H4 (cell line): ENCODE results near the gene CLCN6. TPM values are rescaled to one million over a fixed set of nuclear protein-coding genes. Genes with fewer than 3 reads are reported as not detected.

Source experiments
- DNase-seq: peaks from one replicate; pipeline ENCODE4 v3.0.0-alpha.2; 2015; ENCODE audit warnings: low spot score
- total RNA-seq: library from RNA; depleted of rRNA; stranded (reverse); fragments of >200 nt; shearing (Covaris generic); gene quantifications from 2 replicates; pipeline ENCODE4 v1.2.3, GENCODE V29; 2014; rRNA removed

Gene CLCN6, protein sequence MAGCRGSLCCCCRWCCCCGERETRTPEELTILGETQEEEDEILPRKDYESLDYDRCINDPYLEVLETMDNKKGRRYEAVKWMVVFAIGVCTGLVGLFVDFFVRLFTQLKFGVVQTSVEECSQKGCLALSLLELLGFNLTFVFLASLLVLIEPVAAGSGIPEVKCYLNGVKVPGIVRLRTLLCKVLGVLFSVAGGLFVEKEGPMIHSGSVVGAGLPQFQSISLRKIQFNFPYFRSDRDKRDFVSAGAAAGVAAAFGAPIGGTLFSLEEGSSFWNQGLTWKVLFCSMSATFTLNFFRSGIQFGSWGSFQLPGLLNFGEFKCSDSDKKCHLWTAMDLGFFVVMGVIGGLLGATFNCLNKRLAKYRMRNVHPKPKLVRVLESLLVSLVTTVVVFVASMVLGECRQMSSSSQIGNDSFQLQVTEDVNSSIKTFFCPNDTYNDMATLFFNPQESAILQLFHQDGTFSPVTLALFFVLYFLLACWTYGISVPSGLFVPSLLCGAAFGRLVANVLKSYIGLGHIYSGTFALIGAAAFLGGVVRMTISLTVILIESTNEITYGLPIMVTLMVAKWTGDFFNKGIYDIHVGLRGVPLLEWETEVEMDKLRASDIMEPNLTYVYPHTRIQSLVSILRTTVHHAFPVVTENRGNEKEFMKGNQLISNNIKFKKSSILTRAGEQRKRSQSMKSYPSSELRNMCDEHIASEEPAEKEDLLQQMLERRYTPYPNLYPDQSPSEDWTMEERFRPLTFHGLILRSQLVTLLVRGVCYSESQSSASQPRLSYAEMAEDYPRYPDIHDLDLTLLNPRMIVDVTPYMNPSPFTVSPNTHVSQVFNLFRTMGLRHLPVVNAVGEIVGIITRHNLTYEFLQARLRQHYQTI
- 1.8 and 4.4 TPM in 2 replicates for total RNA-seq

DNA sequence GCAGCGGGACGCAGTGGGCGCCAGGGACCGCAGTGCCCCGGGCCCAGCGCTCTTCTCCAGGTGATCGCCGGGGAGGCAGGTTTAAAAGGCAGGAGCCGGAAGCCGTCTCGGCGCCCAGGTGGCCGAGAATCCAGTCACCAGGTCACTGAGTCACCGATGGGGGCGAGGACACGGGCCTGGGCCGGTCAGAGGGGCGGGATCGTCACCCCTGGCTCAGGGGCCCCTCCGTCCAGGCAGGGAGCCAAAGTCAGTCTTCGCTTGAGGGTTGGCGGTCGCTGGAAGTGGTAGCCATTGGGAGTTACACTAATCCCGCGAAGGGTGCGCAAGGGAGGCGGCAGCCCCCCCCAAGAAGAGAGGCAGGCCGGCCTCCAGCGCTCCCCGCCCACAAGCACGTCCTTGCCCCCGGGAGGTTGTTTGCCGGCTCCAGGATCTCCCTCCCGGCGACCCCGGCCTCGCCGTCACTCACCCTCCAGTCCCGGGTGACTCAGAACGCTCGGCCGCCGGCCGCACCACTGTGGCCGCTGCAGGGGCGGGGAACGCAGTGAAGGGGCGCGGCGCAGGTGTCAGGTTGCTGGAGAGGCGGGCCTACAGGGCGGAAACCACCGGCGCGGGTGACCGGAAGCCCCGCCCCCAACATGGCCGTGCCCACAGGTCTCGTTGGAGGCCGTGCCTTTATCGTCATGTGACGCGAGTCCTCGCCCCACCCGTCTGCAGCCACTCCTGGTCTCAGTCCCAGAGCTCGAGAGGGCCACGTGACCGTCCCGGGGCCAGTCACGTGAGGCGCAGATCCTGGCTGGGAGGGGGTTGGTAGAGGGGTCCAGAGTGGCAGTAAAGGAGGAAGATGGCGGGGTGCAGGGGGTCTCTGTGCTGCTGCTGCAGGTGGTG, at the start of gene CLCN6, which contains the start of gene MTHFR:
CLCN6 (plus strand) TSS at position 770 of the 885 bp plus-strand sequence; CDS start at position 842, 72 bp downstream.
MTHFR (minus strand) TSS at position 543 of the 885 bp plus-strand sequence. CDS start 2,848 bp downstream, outside the sequence.
- peak; percentile 99 for DNase-seq

DNA sequence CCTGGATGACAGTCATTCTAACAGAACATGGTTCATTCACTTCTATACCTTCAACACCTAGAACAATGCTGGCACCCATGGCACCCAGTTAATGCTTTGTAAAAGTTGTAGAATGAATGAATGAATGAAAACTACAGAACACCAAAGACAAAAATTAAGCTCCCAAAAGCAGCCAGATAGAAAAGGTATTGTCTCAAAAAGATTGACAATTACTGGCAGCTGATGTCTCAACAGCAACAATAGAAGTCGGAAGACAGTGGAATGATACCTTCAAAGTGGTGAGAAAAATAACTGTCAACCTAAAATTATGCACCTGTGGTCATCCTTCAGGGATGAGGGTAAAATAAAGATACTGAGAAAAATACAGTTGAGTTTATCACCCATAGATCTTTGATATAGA, 48.9 kb upstream of the CLCN6 start:
- no peak for DNase-seq

DNA sequence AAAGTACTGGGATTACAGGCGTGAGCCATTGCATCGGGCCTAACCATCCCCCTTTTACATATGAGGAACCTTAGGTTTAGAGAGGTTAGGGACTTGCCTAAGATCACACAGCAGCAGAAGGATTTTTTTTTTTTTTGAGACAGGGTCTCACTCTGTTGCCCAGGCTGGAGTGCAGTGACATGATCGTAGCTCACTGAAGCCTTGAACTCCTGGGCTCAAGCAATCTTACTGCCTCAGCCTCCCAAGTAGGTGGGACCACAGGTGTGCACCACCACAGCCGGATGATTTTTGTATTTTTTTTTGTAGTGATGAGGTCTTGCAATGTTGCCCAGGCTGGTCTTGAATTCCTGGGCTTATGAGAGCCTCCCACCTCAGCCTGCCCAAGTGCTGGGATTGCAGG, 46.2 kb upstream of the CLCN6 start:
- DNase-seq = no peak

DNA sequence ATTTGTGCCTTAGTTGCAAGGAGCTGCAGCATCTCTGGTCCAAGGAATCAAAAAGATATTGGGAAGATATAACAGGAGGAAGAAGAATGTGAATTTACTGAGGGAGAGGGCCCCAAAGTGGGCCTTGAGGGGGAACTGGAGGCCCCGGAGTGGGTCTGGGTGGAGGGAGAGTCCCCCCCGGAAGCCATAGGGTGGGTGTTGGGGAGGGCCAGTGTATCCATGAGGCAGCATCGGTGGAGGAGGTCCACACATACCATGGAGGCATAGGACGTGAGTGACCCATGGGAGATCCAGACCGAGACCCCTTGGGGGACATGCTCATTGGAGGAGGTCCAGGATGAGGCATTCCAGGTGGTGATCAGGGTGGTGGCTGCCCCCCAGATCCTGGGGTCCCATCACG, 44.7 kb upstream of the CLCN6 start:
- DNase-seq = no peak

DNA sequence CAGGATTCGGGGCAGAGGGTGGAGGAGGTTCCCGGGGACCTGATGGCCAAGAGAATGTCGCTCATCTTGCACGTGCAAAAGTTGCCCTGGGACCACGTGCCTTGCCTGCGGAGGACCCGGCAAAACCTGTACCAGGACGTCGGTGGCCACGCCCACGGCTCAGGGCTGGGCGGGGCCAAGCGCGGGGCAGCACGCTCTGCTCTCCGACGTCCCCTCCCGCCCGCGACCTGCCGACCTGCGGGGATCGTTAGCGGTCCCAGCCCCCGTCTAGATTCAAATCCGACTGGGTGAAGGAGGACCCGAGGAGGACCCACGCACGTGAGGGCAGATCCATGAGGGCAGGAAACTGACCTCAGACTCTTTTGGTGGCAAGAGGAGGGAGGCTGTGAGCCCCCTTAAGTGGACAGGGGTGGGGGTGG, 44.0 kb upstream of the CLCN6 start, which contains the start of gene C1orf167:
C1orf167 (plus strand) TSS at position 206 of the 419 bp plus-strand sequence. CDS start 2,208 bp downstream, outside the sequence.
- DNase-seq = no peak

DNA sequence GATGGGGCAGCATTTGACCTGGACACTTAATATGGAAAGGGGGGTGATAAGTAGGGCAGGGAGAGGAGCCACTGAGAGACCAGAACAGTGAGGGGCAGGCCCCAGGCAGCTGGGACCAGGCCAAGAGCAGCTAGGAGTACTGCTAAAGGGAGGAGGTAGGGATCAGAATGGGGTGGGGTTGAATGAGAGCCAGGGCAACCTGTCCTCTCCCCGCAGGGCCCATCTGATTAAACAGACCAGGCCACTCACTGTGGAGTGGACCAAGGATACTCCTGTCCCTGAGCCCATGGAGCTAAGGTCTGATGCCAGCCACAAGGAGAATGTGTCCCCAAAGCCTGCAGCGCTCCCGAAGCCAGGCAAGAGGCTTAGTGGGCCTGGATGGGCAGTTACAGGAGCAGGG, 41.9 kb upstream of the CLCN6 start:
- DNase-seq = no peak

DNA sequence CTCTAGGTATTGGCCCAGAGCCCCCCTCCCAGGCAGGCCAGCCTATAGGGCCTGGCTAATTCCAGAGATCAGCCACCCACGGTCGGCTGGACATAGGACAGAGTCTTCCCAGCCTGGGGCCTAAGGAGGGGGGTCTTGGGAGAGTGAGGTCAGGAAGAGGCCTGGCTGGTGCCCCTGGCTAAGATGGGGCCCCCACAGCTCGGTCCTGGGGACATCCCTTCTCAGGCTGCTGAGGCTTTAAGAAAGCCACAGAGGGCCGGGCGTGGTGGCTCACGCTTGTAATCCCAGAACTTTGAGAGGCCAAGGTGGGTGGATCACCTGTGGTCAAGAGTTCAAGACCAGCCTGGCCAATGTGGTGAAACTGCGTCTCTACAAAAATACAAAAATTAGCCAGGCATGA, 41.5 kb upstream of the CLCN6 start:
- no peak for DNase-seq

DNA sequence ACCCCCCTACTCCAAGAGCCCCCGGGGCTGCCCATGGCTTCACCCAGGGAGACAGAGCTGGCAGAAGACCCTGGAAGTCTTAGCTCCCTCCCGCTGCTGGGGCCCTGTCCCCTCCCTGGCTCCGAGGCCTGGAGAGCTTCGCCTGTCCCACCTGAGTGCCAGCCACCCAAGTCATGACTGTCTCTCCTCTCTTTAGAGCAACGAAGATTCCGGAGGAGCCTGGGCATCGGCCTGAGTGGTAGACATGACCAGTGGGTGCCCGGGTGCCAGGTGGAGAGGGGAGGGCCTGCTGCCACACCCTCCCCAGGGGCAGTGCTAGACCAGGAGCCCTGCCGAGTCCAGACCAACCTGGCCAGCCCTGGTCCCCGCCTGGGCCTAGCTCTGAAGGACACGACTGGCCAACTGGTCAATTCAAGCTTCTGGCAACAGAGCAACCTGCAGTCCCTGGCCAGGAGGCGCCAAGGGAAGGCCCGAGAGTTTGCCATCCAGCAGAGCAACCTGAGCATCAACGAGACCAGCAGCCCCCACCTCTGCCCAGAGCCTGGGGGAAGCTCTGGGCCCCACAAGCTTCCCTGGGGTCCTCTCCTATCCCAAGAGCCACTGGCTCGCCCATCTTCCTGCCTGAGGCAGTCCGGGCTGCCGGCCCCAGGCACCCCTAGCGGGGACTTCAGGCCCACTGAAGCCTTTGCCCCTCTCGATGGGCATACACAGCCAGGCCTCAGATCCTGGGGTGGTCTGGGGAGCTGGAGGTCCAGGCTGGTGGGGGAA, 40.1 kb upstream of the CLCN6 start:
- no peak for DNase-seq

DNA sequence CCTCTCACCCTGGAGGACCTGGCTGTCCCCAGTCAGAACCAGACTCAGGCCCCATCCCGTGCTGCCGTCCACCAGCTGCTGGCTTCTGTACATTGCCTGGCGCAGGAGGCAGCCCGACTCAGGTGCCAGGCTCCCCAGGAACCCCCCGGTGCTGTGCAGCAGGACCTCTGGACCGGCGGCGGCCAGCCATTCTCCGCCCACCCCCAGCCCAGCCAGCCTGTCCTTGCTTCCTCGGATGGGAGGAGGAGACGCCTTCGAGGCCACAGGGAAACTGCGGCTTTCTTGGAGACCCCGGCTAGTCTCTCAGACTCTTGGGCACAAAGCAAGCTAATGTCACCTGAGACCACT, 39.6 kb upstream of the CLCN6 start:
- no peak for DNase-seq

DNA sequence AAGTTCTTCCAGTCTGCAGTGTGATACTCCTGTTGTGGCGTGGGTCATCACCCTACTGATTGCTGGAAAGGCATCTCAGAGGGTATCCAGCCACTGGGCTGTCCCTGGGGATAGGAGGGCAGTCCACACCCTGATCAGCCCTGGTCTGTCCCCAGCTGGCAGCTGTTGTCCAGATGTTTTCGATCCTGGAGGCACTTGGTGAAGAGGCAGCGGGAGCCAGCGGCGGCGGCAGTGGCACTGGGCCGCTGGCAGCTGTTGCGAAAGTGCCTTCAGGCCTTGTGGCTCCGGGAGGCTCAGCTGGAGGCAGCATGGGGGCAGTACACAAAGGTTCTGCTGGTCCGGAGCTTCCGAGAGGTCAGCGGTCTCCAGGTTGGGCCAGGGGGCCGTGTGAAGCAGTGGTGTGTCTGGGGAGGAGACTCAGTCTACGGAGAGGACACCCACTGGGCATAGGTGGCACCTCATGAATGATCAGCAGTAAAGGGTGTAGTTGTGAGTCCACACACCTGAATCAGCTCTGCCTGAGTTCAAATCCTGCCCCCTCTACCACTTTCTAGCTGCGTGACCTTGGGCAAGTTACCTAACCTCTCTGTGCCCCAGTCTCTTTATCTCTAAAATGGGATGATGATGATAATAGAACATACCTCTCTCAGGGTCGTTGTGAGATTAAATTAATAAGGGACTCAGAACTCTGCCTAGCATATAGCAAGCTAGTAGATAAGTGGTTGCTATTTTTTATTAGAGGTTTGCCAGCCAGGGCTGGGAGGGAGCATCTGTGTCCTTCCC, 37.9 kb upstream of the CLCN6 start:
- no peak for DNase-seq

DNA sequence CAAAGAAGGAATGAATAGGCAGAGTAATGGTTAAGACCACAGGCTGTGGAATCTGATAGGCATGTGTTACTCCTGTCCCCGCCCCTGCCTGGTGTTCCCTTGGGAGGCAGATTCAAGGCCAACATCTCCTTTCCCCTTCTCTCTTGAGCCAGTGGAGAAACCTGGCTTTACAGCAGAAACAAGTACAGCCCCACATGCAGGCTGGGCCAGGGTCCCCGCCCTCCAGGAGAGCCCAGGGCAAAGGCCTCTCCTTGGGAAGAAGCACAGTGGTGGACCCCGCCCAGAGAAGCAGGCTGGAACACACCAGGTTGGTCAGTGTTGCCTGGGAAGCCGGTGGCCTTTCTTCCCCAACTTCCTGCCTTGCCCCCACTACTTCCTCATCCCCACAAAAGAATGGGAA, 37.2 kb upstream of the CLCN6 start:
- no peak for DNase-seq

DNA sequence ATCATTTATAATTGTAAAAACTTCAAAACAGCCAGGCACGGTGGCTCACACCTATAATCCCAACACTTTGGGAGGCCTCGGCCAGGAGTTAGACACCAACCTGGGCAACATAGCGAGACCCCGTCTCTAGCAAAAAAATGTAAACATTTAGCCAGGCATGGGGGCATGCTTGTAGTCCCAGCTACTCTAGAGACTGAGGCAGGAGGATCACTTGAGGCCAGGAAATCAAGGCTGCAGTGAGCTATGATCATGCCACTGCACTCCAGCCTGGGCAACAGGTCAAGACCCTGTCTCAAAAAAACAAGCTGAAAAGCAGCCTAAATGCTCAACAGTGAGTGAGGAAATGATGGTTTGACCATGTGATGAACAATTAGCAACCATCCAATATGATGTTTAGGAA, 36.7 kb upstream of the CLCN6 start:
- DNase-seq = no peak

DNA sequence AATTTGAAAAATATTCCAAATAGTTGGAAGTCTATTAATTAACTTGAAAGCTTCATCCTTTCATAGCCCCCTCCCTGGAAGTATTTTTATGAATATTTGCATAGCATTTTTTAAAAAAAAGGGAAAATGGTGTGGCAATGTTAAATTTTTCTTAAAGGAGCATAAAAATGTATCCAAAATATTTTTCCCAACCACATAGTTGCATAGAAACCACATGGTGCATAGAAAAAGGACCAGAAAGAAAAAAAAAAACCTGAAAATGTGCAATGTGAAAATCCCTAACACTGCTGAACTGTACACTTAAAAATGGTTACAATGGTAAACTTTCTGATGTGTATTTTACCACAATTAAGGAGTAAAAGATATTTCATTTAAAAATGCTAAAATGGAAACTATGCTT, 36.0 kb upstream of the CLCN6 start:
- DNase-seq = no peak

DNA sequence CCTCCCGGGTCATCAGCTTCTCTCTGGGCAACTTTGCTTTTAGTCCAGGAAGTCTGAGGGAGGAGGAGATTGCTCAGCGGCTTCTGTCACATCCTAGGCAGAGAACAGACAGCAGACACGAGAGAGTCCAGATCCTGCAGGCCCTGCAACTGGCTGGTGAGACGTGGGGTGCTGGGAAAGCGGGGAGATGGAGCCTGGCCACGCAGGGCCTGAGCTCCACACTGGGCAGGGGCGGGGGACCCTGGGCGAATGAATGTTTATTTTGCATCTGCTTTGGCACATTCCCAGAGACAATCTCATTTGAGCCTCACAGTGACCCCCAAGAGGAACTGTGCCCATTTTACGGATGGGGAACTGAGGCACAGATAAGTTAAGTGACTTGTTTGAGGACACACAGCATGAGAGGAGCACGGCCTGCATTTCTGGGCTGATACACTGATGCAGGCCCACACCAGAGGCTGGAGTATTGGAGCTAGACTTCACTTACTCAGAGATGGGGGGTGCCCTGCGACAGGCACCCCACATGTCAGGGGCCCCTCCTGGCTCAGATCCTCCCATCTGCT, 34.4 kb upstream of the CLCN6 start:
- DNase-seq = no peak

DNA sequence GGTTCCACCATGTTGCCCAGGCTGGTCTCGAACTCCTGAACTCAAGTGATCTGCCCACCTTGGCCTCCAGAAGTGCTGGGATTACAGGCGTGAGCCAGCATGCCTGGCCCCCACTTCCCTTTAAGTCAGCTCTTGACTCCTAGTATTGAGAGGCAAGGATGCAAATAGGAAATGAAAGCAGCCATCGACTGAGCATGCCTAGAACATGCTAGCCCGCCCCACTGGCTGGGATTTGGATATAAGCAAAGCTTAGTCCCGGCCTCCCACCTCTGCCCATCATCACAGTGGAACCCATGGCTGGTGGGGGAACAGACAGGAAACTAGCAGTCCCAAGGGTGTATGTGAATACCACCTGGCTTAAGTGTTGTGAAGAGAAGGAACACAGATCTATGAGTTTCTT, 33.5 kb upstream of the CLCN6 start:
- no peak for DNase-seq

DNA sequence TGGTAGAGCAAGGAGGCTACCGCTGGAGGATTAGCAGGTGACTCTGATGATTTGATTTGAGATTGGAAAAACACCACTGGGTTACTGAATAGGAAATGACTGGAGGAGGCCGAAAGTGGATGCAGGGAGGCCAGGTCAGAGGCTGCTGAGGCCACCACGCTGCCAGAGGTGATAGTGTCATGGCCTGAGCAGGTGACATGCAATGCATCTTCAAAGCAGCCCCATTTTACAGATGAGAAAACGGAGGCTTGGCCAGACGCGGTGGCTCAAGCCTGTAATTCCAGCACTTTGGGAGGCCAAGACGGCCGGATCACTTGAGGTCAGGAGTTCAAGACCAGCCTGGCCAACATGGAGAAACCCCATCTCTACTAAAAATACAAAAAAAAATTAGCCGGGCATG, 31.2 kb upstream of the CLCN6 start:
- DNase-seq = no peak

DNA sequence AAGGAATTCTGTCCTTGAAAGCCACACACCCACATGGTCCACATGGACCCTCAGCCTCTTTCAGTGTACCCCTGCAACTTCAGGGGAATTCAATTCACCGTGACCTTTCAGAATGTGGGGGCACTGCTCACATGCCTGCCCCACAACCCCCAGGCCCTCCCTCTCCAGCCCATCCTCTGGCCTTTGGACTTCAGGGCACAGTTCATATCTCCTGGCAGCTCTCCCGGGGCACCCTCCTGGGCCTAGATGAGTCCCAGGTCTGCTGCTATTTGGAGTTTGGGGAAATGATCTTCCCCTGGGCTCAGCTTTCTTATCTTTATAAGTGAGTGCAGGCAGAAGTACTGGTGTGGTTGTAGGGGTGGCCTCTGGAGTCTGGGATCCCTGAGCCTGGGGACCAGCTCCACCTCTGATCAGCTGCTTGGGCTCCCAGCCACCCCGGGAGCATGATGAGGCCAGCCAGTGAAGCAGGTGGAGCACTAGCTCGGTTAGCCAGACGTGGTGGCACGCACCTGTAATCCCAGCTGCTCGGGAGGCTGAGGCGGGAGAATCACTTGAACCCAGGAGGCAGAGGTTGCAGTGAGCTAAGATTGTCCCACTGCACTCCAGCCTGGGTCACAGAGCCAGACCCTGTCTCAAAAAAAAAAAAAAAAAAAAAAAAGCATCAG, 28.2 kb upstream of the CLCN6 start:
- DNase-seq = no peak

DNA sequence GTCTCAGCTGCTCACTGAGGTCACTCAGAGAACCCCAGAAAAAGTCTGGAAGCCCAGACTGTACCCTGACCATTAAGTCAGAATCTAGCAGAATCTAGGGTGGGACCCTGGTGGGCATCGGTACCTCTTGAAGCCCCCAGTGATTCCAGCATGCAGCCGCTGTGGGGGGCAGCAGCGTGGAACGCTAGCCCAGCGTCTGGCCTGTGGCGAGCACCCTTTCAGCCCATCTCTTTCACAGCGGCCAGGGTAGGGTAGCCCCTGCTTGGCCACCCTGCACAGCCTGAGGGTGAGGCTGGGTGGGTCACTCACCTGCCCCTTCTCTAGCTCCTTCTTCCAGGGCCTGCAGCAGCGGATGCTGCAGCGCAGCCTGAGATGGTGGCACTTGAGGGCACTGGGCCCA, 27.7 kb upstream of the CLCN6 start:
- DNase-seq = no peak
